Measurements from ENCODE around the gene PIK3C3. TPM values are rescaled to one million over a fixed set of nuclear protein-coding genes. Genes with fewer than 3 reads are reported as not detected.

Gene PIK3C3
- total RNA-seq, 1 donor from 2014 or later: 78.4 TPM

DNA sequence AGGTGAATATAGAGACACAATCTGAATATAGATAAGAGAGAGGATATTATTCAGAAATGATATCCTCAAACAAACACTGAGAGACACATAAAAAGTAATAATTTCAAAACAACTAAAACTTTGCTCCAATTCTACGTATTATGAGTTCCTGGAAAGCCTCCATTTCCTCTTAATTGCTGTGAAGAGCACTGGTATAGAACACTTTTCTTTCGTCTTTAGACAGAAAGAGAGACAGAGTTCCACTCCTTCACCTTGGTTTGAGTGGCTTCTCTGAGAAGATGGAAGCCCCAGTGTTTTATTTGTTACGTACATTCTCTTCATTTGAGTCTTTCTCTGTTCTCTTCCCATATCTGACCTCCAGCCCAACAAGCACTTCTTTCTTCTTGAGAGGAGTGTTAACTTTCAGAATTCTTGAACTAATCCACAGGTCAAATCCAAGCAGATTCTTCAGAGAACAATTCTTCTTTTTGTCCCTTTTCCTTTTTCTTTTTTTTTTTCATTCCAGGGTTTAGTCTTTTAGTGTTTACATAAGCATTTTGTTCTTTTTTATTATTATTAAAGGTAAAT is 6.4 kb upstream of the PIK3C3 start:
- no peaks in the 10 kb centered on the region for H3K4me1 Mint-ChIP-seq
- no peaks in the 10 kb centered on the region for H3K9me3 Mint-ChIP-seq
- no peak for DNase-seq (ENCODE audit: low spot score in 2 of 2, unreplicated experiment in 2 of 2)
- peaks cover 12% of the 10 kb centered on the region for H3K27me3 Mint-ChIP-seq (ENCODE audit: low read depth)
- TF ChIP-seq, protein P1, sequence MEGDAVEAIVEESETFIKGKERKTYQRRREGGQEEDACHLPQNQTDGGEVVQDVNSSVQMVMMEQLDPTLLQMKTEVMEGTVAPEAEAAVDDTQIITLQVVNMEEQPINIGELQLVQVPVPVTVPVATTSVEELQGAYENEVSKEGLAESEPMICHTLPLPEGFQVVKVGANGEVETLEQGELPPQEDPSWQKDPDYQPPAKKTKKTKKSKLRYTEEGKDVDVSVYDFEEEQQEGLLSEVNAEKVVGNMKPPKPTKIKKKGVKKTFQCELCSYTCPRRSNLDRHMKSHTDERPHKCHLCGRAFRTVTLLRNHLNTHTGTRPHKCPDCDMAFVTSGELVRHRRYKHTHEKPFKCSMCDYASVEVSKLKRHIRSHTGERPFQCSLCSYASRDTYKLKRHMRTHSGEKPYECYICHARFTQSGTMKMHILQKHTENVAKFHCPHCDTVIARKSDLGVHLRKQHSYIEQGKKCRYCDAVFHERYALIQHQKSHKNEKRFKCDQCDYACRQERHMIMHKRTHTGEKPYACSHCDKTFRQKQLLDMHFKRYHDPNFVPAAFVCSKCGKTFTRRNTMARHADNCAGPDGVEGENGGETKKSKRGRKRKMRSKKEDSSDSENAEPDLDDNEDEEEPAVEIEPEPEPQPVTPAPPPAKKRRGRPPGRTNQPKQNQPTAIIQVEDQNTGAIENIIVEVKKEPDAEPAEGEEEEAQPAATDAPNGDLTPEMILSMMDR (IDR thresholded peaks at IDR 0.05; ENCODE audit: unreplicated experiment): no peak
- no peaks in the 10 kb centered on the region for H3K36me3 Mint-ChIP-seq
- H3K27ac Mint-ChIP-seq: no peak overlapping the region
- H3K4me3 Mint-ChIP-seq: no peak overlapping the region

DNA sequence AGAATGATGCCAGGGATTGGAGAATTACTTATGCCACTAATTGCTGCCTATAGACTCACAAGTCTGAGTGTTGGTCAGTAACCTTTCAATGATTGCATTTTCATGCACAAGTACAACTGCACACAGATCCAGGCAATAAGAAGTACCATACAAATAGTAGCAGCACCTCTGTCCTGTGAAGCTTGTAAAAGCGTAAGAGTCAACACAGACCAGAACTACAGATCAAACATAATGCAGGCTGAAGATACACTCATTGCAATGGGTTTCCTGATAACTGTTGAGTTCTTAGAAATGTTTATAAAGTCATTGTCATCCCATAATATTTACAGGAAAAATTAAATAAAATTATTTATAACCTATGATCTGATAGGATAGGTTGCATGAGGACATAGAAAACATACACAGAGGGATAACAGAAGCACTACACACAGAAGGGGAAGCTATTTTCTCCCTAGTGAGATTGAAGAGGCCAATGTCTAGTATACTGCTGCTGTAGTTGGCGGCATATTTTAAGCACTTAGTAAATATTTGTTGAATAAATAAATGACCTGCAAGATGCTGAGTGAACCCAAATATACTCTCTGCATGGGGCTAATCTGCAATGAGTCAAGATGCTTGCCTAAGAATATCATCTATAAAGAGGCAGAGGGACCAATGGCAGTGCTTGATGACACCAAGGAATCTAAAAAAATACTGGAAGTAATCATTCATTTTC is 5.7 kb upstream of the PIK3C3 start:
- no peak for DNase-seq (ENCODE audit: low spot score in 2 of 2, unreplicated experiment in 2 of 2)
- Mint-ChIP-seq H3K4me1 (no peaks in the 10 kb centered on the region), H3K4me3 (no peak overlapping the region), H3K27ac (no peak overlapping the region), H3K36me3 (no peaks in the 10 kb centered on the region), H3K27me3 (ENCODE audit: low read depth) (peaks cover 12% of the 10 kb centered on the region), H3K9me3 (no peaks in the 10 kb centered on the region)
- TF ChIP-seq, protein P1 (IDR thresholded peaks at IDR 0.05; ENCODE audit: unreplicated experiment): no peak

DNA sequence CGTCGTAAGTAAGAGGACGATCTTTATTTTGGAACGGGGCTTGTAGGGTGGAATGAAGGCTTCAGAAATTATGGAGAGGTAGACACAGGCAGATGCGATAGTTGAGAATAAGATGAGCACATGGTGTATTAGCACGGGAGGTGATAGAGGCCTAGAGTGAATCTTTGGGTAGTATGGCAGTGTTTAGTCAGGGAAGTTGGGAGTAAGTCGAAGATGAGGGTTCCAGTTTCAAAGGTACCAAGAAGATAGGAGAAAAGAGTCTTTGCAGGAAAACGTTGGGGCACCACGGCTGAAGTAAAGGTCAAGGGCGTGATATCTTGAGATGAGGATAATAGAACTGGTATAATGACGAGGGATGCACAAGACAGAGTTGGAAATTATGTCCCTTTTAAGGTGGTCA is 654 bp downstream of the PIK3C3 start:
- H3K36me3 Mint-ChIP-seq: peaks cover 16% of the 10 kb centered on the region

DNA sequence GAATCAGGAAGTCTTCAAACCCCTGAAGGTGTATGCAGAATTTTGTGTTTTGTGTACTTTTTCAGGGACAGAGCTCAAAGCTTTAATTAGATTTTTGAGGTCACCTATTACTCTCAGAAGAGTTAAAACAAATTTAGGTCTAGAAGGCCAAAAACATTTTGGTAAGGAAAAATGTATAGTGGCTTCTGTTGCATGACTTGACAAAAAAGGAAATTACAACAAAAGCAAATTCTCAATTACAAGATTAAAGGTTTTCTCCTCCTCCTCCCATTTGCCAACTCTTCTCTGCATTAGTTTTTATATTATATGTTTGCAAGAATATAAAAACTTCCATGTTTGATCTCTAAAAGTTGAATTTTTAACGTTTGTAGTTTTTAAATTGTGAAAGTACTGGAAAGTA is 4.0 kb downstream of the PIK3C3 start:
- Mint-ChIP-seq H3K4me3 (no peak overlapping the region), H3K9me3 (no peaks in the 10 kb centered on the region), H3K27me3 (ENCODE audit: low read depth) (no peaks in the 10 kb centered on the region), H3K27ac (no peak overlapping the region), H3K4me1 (peaks cover 20% of the 10 kb centered on the region), H3K36me3 (peaks cover 26% of the 10 kb centered on the region)
- DNase-seq (ENCODE audit: low spot score in 2 of 2, unreplicated experiment in 2 of 2): no peak
- TF ChIP-seq, protein P1 (IDR thresholded peaks at IDR 0.05; ENCODE audit: unreplicated experiment): no peak

More for the DNA sequence above, 654 bp downstream of the PIK3C3 start:
- Mint-ChIP-seq H3K4me3 (peak overlapping the region; percentile 100), H3K27ac (peak overlapping the region; percentile 99), H3K4me1 (peaks cover 20% of the 10 kb centered on the region), H3K9me3 (no peaks in the 10 kb centered on the region), H3K27me3 (ENCODE audit: low read depth) (peaks cover 10% of the 10 kb centered on the region)
- no peak for DNase-seq (ENCODE audit: low spot score in 2 of 2, unreplicated experiment in 2 of 2)
- TF ChIP-seq, protein P1 (IDR thresholded peaks at IDR 0.05; ENCODE audit: unreplicated experiment): no peak

DNA sequence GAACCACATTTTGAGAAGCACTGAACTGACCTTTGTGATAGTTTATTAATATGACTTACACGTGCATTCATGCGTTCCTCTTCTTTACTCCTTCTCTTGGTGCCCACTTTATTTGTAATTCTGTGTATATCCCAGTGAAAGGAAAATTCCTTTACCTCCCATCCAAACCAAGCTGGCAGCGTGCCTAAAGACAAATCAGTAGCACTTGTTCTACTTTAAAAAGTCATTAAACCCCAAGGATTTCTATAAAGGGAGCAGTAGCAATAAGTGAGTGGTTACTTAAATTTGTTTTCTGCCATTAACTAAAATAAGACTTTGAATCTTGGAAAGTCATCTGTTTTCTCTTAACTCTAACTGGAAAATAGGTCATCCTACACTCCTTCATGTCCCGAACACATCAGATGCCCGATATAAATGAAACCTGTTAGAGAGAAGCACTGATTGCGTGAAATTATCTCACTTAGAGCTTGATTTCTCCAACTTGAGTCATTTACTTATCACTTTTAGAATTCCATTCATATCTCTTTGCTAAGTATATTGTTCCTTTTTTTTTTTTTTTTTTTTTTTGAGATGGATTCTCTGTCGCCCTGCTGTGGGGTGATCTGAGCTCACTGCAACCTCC is 10.7 kb downstream of the PIK3C3 start:
- TF ChIP-seq, protein P1 (IDR thresholded peaks at IDR 0.05; ENCODE audit: unreplicated experiment): no peak
- no peak for DNase-seq (ENCODE audit: low spot score in 2 of 2, unreplicated experiment in 2 of 2)
- Mint-ChIP-seq H3K4me1 (peaks cover 17% of the 10 kb centered on the region), H3K36me3 (peaks cover 25% of the 10 kb centered on the region), H3K9me3 (no peaks in the 10 kb centered on the region), H3K27ac (no peak overlapping the region), H3K27me3 (ENCODE audit: low read depth) (no peaks in the 10 kb centered on the region), H3K4me3 (no peak overlapping the region)
